Prostate gland (tissue), 2 donors: ENCODE data around the gene TMEM185B.
A peak's percentile ranks its signal among the peaks of the same experiment; 100 is the strongest.

Experiments
- POLR2A ChIP-seq: fragments of 450-650 bp; IDR thresholded peaks from one replicate; pipeline ENCODE4 v1.6.1; 2016; ENCODE audit warnings: antibody characterized with exemption, mild to moderate bottlenecking
- POLR2AphosphoS5 ChIP-seq: sonication (generic); formaldehyde crosslinking; IDR thresholded peaks from one replicate; pipeline ENCODE4 v1.6.1; 2017; ENCODE audit warnings: antibody characterized with exemption
- TF ChIP-seq, protein P1 (sequence below), 4 experiments: fragments of 200-600 bp in 2 of 4; fragments of 450-650 bp in 2 of 4; sonication (generic) in 2 of 4; IDR thresholded peaks; 1 replicate in 3 of 4; 2 replicates in 1 of 4; pipeline ENCODE4 v1.5.1; 2016 to 2019; ENCODE audit warnings: antibody characterized with exemption in 4 of 4, mild to moderate bottlenecking in 2 of 4, moderate library complexity in 2 of 4

DNA sequence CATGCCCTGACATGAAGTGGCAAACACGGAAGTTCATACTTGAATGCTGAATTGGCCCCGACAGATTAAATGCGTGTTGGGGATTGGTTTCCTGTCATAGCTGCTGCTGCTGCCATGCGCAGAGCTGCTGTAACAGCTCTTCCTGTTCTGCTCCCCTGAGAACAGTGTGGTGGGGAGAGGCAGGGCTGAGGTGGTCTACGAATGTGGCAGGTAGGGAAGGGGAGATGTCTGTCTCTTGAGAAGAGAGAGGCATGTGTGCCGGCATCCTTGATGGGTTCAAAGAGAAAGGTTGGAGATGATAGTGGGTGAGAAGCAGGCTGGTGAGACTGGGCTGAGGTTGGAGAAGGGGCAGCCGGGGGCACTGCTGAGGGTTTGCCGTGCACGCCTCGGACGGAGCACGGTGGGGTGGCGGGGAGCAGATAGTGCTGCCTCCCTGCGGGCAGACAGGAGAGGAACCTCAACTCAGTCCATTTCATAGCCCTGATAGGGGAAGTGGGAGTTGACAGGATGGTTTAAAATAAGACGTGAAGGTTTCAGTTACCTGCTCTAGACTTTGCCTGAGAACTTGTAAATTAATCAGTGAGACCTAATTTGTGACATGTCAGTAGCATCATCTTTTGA is 46.1 kb downstream of the TMEM185B start:
- peak; percentile 37 for TF ChIP-seq POLR2A
- TF ChIP-seq POLR2AphosphoS5: peak; percentile 55
- TF ChIP-seq, protein P1, sequence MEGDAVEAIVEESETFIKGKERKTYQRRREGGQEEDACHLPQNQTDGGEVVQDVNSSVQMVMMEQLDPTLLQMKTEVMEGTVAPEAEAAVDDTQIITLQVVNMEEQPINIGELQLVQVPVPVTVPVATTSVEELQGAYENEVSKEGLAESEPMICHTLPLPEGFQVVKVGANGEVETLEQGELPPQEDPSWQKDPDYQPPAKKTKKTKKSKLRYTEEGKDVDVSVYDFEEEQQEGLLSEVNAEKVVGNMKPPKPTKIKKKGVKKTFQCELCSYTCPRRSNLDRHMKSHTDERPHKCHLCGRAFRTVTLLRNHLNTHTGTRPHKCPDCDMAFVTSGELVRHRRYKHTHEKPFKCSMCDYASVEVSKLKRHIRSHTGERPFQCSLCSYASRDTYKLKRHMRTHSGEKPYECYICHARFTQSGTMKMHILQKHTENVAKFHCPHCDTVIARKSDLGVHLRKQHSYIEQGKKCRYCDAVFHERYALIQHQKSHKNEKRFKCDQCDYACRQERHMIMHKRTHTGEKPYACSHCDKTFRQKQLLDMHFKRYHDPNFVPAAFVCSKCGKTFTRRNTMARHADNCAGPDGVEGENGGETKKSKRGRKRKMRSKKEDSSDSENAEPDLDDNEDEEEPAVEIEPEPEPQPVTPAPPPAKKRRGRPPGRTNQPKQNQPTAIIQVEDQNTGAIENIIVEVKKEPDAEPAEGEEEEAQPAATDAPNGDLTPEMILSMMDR (IDR thresholded peaks at IDR 0.05): peak in 2 of 4 experiments; percentile 17 to 48
